Femur (tissue), 1 donor: ENCODE measurements around the gene HUNK.
A peak's percentile ranks its signal among the peaks of the same experiment; 100 is the strongest.
"Not testable (repeated sequence)": the region's sequence is repeated elsewhere in the genome, so short reads cannot be mapped to it uniquely, and the experiment has no call there.

Experiments used
- DNase-seq: peaks from one replicate; pipeline ENCODE4 v3.0.0-alpha.2; 2017

HUNK gene

GRCh38 chr21:31924548-31924947 lies 51.7 kb downstream of the HUNK start:
- no peak for DNase-seq

GRCh38 chr21:31926498-31926897 lies 53.7 kb downstream of the HUNK start:
- no peak for DNase-seq

- no peak for DNase-seq
These were observed 55.0 kb downstream of the HUNK start for GRCh38 chr21:31927689-31928353.

- no peak for DNase-seq
These were observed 55.8 kb downstream of the HUNK start for GRCh38 chr21:31928656-31929055.

GRCh38 chr21:31929548-31929947 lies 56.7 kb downstream of the HUNK start:
- no peak for DNase-seq

- DNase-seq, result no peak
These were observed 57.2 kb downstream of the HUNK start for GRCh38 chr21:31930001-31930400.

- no peak for DNase-seq
These were observed 59.0 kb downstream of the HUNK start for GRCh38 chr21:31931644-31932469.

GRCh38 chr21:31932470-31932764 lies 59.6 kb downstream of the HUNK start:
- no peak for DNase-seq

GRCh38 chr21:31937303-31937702 lies 64.5 kb downstream of the HUNK start:
- DNase-seq, result no peak

- DNase-seq, result no peak
These were observed 65.8 kb downstream of the HUNK start for GRCh38 chr21:31938330-31939301.

GRCh38 chr21:31941694-31942093 lies 68.9 kb downstream of the HUNK start:
- DNase-seq, result no peak

GRCh38 chr21:31943561-31943960 lies 70.7 kb downstream of the HUNK start:
- no peak for DNase-seq

GRCh38 chr21:31945141-31945540 lies 72.3 kb downstream of the HUNK start:
- DNase-seq, result no peak

GRCh38 chr21:31945546-31945945 lies 72.7 kb downstream of the HUNK start:
- DNase-seq, result peak; percentile 80

GRCh38 chr21:31946231-31946630 lies 73.4 kb downstream of the HUNK start:
- no peak for DNase-seq

GRCh38 chr21:31946876-31947550 lies 74.2 kb downstream of the HUNK start:
- not testable (repeated sequence) for DNase-seq

GRCh38 chr21:31948676-31949075 lies 75.9 kb downstream of the HUNK start:
- DNase-seq, result no peak

GRCh38 chr21:31952828-31953227 lies 80.0 kb downstream of the HUNK start:
- no peak for DNase-seq

- no peak for DNase-seq
These were observed 84.8 kb downstream of the HUNK start for GRCh38 chr21:31957631-31958030.

- no peak for DNase-seq
These were observed 87.1 kb downstream of the HUNK start for GRCh38 chr21:31959881-31960280.

GRCh38 chr21:31961027-31961426 lies 88.2 kb downstream of the HUNK start:
- DNase-seq, result no peak

GRCh38 chr21:31961704-31962103 lies 88.9 kb downstream of the HUNK start:
- DNase-seq, result no peak

GRCh38 chr21:31964692-31965091 lies 91.9 kb downstream of the HUNK start:
- DNase-seq, result no peak
